Omental fat pad (tissue), 4 donors: ENCODE data around the gene ABCA3. TPM values are rescaled to one million over a fixed set of nuclear protein-coding genes. Genes with fewer than 3 reads are reported as not detected.
A peak's percentile ranks its signal among the peaks of the same experiment; 100 is the strongest.
"Not testable (repeated sequence)": the region's sequence is repeated elsewhere in the genome, so short reads cannot be mapped to it uniquely, and the experiment has no call there.

Experiments
- ATAC-seq: fragments of 150-250 bp; one replicate; pipeline ENCODE4 v1.9.1; 2016; ENCODE audit warnings: mild to moderate bottlenecking, moderate library complexity; ENCODE audit not compliant: low FRiP score
- DNase-seq: peaks from one replicate; pipeline ENCODE4 v3.0.0-alpha.2; 2019; ENCODE audit warnings: low spot score
- total RNA-seq, 4 donors: library from RNA; depleted of rRNA; stranded (reverse); fragments of >200 nt; gene quantifications; one replicate each; pipeline ENCODE4 v1.1.0, GENCODE V29; 2016
- TF ChIP-seq, protein P1 (sequence below), 3 donors: fragments of 450-650 bp; IDR thresholded peaks; one replicate each; pipeline ENCODE4 v1.5.1; 2016 to 2017; ENCODE audit warnings: antibody characterized with exemption in 3 of 3, mild to moderate bottlenecking in 3 of 3, moderate library complexity in 2 of 3

The ABCA3 gene
- 10 to 100 TPM in 1 of 4 donors, 1 to 10 TPM in 3; 6.6 to 19.0 (median 8.0) TPM for total RNA-seq

DNA sequence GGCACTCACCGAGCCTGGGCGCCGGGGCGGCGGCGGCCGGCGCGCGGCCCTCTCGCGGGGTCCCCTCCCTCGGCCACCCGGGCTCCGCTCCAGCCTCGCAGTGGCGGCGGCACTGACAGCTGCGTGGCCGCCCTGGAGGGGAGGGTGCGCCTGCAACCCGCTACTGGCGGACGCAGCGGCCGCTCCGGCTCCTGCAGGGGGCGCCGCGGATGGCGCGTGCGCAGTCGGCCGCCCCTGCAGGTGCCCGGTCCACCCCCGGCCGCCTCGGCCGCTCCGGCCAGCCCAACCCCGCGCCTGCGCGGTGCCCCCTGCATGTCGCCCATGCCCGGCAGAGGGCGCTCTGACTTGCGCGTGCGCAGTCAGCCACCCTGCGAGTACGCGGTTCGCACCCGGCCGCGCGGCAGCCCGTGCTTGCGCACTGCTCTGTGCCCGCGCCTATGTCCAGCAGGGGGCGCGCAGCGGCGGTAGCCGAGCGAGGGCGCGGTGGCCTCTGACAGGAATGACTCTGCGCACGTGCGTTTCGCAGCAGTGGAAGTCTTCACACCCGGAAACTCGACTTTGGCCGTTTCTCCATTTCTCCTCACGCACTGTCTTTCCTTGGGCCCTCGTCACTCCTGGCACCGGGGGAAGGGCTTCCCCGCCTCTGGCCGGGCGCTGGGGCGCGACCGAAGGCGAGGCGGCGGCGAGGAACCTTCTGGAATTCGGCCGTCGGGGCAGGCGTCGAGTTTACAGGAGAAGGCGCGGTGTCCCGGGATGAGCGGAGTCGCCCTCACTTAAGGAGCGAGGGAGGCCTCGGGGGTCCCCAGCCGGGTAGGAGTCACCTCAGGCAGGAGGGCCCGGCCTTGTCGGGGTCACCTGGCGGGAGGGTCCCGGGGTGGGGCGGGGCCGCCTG lies at the start of gene ABCA3:
Gene ABCA3 (minus strand): TSS at position 165 of the 892 bp plus-strand sequence. CDS start 14,262 bp downstream, outside the sequence.
- ATAC-seq = peak; percentile 98
- DNase-seq = peak; percentile 77
- TF ChIP-seq, protein P1, sequence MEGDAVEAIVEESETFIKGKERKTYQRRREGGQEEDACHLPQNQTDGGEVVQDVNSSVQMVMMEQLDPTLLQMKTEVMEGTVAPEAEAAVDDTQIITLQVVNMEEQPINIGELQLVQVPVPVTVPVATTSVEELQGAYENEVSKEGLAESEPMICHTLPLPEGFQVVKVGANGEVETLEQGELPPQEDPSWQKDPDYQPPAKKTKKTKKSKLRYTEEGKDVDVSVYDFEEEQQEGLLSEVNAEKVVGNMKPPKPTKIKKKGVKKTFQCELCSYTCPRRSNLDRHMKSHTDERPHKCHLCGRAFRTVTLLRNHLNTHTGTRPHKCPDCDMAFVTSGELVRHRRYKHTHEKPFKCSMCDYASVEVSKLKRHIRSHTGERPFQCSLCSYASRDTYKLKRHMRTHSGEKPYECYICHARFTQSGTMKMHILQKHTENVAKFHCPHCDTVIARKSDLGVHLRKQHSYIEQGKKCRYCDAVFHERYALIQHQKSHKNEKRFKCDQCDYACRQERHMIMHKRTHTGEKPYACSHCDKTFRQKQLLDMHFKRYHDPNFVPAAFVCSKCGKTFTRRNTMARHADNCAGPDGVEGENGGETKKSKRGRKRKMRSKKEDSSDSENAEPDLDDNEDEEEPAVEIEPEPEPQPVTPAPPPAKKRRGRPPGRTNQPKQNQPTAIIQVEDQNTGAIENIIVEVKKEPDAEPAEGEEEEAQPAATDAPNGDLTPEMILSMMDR (IDR thresholded peaks at IDR 0.05) = peak in 2 of 3 donors; percentile 99 to 100

GRCh38 chr16:2388875-2389433 lies 48.4 kb upstream of the ABCA3 start:
- ATAC-seq (no peak), DNase-seq (no peak)

GRCh38 chr16:2388139-2388874 lies 47.8 kb upstream of the ABCA3 start:
- DNase-seq (no peak), ATAC-seq (no peak)
- TF ChIP-seq, protein P1 (IDR thresholded peaks at IDR 0.05) = no peak

More at GRCh38 chr16:2388875-2389433, 48.4 kb upstream of the ABCA3 start:
- TF ChIP-seq, protein P1 (IDR thresholded peaks at IDR 0.05) = no peak

GRCh38 chr16:2386990-2387389 lies 46.5 kb upstream of the ABCA3 start:
- ATAC-seq (no peak), DNase-seq (no peak)
- TF ChIP-seq, protein P1 (IDR thresholded peaks at IDR 0.05) = no peak

- DNase-seq, ATAC-seq: not testable (repeated sequence)
These were observed 45.5 kb upstream of the ABCA3 start for GRCh38 chr16:2385982-2386381.

DNA sequence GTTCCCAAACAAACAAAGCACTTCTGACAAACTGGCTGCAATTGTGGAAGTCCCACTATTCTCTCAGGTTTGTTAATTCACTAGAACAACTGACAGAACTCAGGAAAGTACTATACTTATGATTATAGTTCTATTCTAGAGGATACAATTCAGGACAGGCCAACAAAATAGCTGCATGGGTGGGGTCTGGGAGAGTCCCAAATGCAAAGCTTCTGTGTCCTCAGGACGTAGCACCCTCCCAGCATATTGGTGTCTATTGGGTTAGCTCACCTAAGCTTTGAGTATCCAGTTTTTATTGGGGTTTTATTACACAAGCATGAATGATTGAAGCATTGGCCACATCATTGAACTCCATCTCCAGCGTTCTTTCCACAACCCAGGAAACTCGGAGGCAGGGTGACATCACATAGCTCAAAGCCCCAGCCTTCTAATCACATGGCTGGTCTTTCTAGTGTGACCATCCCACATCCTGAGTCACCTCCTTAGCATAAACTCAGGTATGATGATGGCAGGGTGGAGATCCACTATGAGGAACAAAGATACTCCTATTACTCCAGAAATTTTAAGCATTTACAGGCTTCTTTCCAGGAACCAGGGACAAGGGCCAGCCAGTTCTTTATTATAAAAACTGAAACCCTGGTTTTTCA lies 44.8 kb upstream of the ABCA3 start:
- TF ChIP-seq, protein P1 (IDR thresholded peaks at IDR 0.05) = no peak
- ATAC-seq = no peak

DNA sequence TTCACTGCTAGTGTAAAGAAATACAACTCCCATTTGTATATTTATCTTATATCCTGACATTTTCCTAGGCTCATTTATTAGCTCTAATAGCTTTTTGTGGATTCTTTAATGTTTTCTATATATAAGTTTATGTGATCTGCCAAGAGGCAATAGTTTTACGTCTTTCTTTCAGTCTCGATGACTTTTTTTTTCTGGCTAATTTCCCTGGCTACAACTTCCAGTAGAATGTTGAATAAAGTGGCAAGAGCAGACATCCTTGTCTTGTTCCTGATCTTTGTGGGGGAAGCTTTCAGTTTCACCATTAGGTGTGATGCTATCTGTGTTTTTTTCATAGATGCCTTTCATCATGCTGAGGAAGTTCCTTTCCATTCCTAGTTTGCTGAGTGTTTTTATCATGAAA lies 43.9 kb upstream of the ABCA3 start:
- TF ChIP-seq, protein P1 (IDR thresholded peaks at IDR 0.05) = no peak
- no peak for ATAC-seq
- DNase-seq = no peak

More for the DNA sequence above, 44.8 kb upstream of the ABCA3 start:
- DNase-seq = no peak
